Measurements from ENCODE around the gene PRXL2C. TPM values are rescaled to one million over a fixed set of nuclear protein-coding genes. Genes with fewer than 3 reads are reported as not detected.

The PRXL2C gene
- total and polyA plus RNA-seq, 2 of the 8 experiments (the other 6 are each of a cell fraction or from before 2014, with no cell fraction given) = 2.8 to 7.3 TPM

DNA sequence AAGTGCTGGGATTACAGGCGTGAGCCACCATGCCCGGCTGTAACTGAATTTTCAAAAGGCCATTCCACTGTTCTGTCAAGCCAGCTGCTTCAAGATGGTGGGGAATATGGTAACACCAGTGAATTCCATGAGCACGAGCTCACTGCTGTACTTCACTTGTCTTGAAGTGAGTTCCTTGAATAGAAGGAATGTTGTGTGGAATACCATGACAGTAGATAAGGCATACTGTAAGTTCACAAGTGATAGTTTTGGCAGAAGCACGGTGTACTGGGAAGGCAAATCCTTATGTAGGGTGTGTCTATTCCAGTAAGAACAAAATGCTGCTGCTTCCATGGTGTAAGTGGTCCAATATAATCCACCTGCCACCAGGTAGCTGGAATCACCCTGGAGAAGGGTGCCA lies 6.6 kb upstream of the PRXL2C start:
- Histone ChIP-seq H2BK5ac (ENCODE audit: low read depth, low read length) (no peak overlapping the region), H3K23me2 (ENCODE audit: low read depth, low read length) (no peaks in the 10 kb centered on the region; the same call in 1 of the 2 replicates), H3K4me2 (ENCODE audit: insufficient read depth in 1 of 2, low read depth in 2 of 2, low read length in 2 of 2) (no peak overlapping the region), H3K4ac (replicated peaks; ENCODE audit: insufficient read length, low read depth, low read length) (no peak overlapping the region), H4K20me1 (replicated peaks in 1 of 2; ENCODE audit: control insufficient read depth in 1 of 2, insufficient read depth in 2 of 2, low read length in 2 of 2) (no peaks in the 10 kb centered on the region), H3K36me3 (ENCODE audit: control insufficient read depth in 2 of 4, insufficient read depth in 4 of 4, low read length in 3 of 4) (no peaks in the 10 kb centered on the region), H3K4me1 (replicated peaks in 1 of 4; ENCODE audit: control insufficient read depth in 3 of 4, insufficient read depth in 4 of 4, low read length in 3 of 4) (no peaks in the 10 kb centered on the region), H3K27ac (ENCODE audit: low read depth, low read length) (no peak overlapping the region), H3K14ac (ENCODE audit: insufficient read length) (no peak overlapping the region), H2AFZ (ENCODE audit: low read length) (no peak overlapping the region), H3K18ac (ENCODE audit: extremely low read depth, low read length) (no peak overlapping the region), H4K91ac (replicated peaks; ENCODE audit: insufficient read length, low read length) (no peak overlapping the region), H2BK120ac (replicated peaks; ENCODE audit: low read depth, low read length) (no peak overlapping the region), H4K5ac (ENCODE audit: insufficient read length, low read depth, low read length) (no peak overlapping the region), H2BK20ac (ENCODE audit: low read length) (no peak overlapping the region), H2BK15ac (ENCODE audit: low read length) (no peak overlapping the region), H3K79me1 (ENCODE audit: low read depth, low read length) (no peaks in the 10 kb centered on the region), H3K23ac (ENCODE audit: insufficient read length) (no peak overlapping the region), H2AK5ac (ENCODE audit: low read depth, low read length) (no peak overlapping the region; the same call in 1 of the 2 replicates), H3K9ac (replicated peaks in 1 of 4; ENCODE audit: extremely low read depth in 1 of 4, low read depth in 3 of 4, low read length in 3 of 4) (no peak overlapping the region), H2BK12ac (ENCODE audit: low read depth, low read length) (no peak overlapping the region), H4K8ac (ENCODE audit: extremely low read depth, insufficient read depth, low read length) (no peak overlapping the region), H3K4me3 (ENCODE audit: extremely low read depth in 1 of 4, insufficient read depth in 2 of 4, low read depth in 3 of 4, low read length in 4 of 4) (no peak overlapping the region), H3K56ac (replicated peaks; ENCODE audit: insufficient read length, low read depth, low read length) (no peak overlapping the region), H3K27me3 (replicated peaks in 1 of 4; ENCODE audit: control insufficient read depth in 3 of 4, extremely low read depth in 1 of 4, insufficient read depth in 3 of 4, low read length in 3 of 4) (no peaks in the 10 kb centered on the region; a peak in 1 of 7 replicates), H3K79me2 (ENCODE audit: control insufficient read depth in 1 of 2, insufficient read depth in 2 of 2, low read length in 2 of 2) (no peaks in the 10 kb centered on the region), H3K9me3 (ENCODE audit: insufficient read depth in 2 of 2, low read depth in 1 of 2, low read length in 1 of 2) (no peaks in the 10 kb centered on the region)
- 80% methylated on average over 4 of the region's 4 CpGs; no CpG with 5 or more reads in 1 of the 2 experiments for WGBS, 2 experiments (ENCODE audit: extremely low coverage in 1 of 2, insufficient coverage in 1 of 2, insufficient read length in 1 of 2, insufficient replicate concordance in 2 of 2, low coverage in 1 of 2, low lambda C conversion rate in 2 of 2, missing lambda C conversion rate in 1 of 2)
- FAIRE-seq = no peak
- DNase-seq (ENCODE audit: low read depth in 1 of 2, low spot score in 2 of 2) = no peak
- ChIA-PET CTCF (ENCODE audit: partially characterized antibody) (interaction anchor here (0.6 to 1.0 kb wide), 4 partner anchors 24 to 218 kb away, joined by 3 to 4 read pairs (median 3); partner anchors contain the start of gene HABP4), POLR2A (ENCODE audit: partially characterized antibody) (no interaction called here)
- no peak for TF ChIP-seq TAF1 (IDR thresholded peaks at IDR 0.05; ENCODE audit: low read depth, low read length)
